HepG2 (cell line): ENCODE data around the gene DPYD. TPM values are rescaled to one million over a fixed set of nuclear protein-coding genes. Genes with fewer than 3 reads are reported as not detected.

Experiments
- ETV5 ChIP-seq: IDR thresholded peaks from 2 replicates; pipeline ENCODE4 v1.6.1; 2018; ENCODE audit warnings: missing biosample characterization, missing genetic modification reagents, inconsistent platforms, borderline replicate concordance
- FOXP1 ChIP-seq, 2 experiments: fragments of 450-650 bp in 1 of 2; IDR thresholded peaks; 2 replicates each; pipeline ENCODE4 v1.6.1; 2017 to 2018; ENCODE audit warnings: antibody characterized with exemption in 1 of 2
- MXD4 ChIP-seq: IDR thresholded peaks from 2 replicates; pipeline ENCODE4 v1.6.1; 2016; ENCODE audit warnings: mild to moderate bottlenecking, missing biosample characterization, missing genetic modification reagents
- POGZ ChIP-seq: sonication (generic); formaldehyde crosslinking; IDR thresholded peaks from 2 replicates; pipeline ENCODE4 v1.4.0; 2020; ENCODE audit warnings: mild to moderate bottlenecking, missing genetic modification reagents
- ZBTB3 ChIP-seq: sonication (generic); formaldehyde crosslinking; IDR thresholded peaks from 2 replicates; pipeline ENCODE4 v1.4.0; 2020; ENCODE audit warnings: low read depth, mild to moderate bottlenecking, moderate library complexity, missing genetic modification reagents, borderline replicate concordance
- ZFAT ChIP-seq: sonication (generic); formaldehyde crosslinking; conservative IDR thresholded peaks from 2 replicates; pipeline ENCODE4 v1.8.1; 2023; ENCODE audit warnings: missing genetic modification reagents, inconsistent platforms
- ZNF530 ChIP-seq: sonication (generic); formaldehyde crosslinking; IDR thresholded peaks from 2 replicates; pipeline ENCODE4 v1.5.0; 2020; ENCODE audit warnings: low read depth, mild to moderate bottlenecking, missing genetic modification reagents
- ZNF577 ChIP-seq: sonication (generic); formaldehyde crosslinking; IDR thresholded peaks from 2 replicates; pipeline ENCODE4 v1.4.0; 2020; ENCODE audit warnings: mild to moderate bottlenecking, low read depth, missing genetic modification reagents, borderline replicate concordance
- ZNF891 ChIP-seq: sonication (generic); formaldehyde crosslinking; IDR thresholded peaks from 2 replicates; pipeline ENCODE4 v1.5.0; 2020; ENCODE audit warnings: mild to moderate bottlenecking, missing genetic modification reagents
- polyA plus RNA-seq, 8 experiments: library from polyadenylated mRNA; depleted of rRNA in 3 of 8; stranded (reverse) in 7 of 8; unstranded in 1 of 8; fragments of >200 nt; fragmentation: Illumina TruSeq in 4 of 8; extraction: Trizol in 4 of 8; gene quantifications; 2 replicates each; pipeline versions ENCODE4 v1.2.1 to v1.2.3, GENCODE V29; 2011 to 2016; ENCODE audit warnings: low read depth in 4 of 8, missing spikeins in 1 of 8, mixed read lengths in 1 of 8; ENCODE audit not compliant: insufficient read depth in 1 of 8
- total RNA-seq, 5 experiments: library from RNA; depleted of rRNA; stranded (reverse); fragments of >200 nt; fragmentation: Illumina TruSeq; extraction: Trizol; gene quantifications; 2 replicates each; pipeline ENCODE4 v1.2.3, GENCODE V29; 2016; ENCODE audit warnings: low read depth in 1 of 5
- TF ChIP-seq, protein P1 (sequence below): sonication (generic); formaldehyde crosslinking; IDR thresholded peaks from 2 replicates; pipeline ENCODE4 v1.5.0; 2020; ENCODE audit warnings: mild to moderate bottlenecking, missing genetic modification reagents, borderline replicate concordance
- TF ChIP-seq, protein P2 (sequence below): sonication (generic); formaldehyde crosslinking; conservative IDR thresholded peaks from 2 replicates; pipeline ENCODE4 v1.8.0; 2022; ENCODE audit warnings: low read depth, missing genetic modification reagents
- TF ChIP-seq, protein P3 (sequence below): sonication (generic); formaldehyde crosslinking; IDR thresholded peaks from 2 replicates; pipeline ENCODE4 v1.5.0; 2020; ENCODE audit warnings: mild to moderate bottlenecking, missing genetic modification reagents

Gene DPYD
- total and polyA plus RNA-seq, 2 of the 13 experiments (the other 11 are each of a cell fraction or from before 2014, with no cell fraction given), result 1.3 to 3.4 TPM

DNA sequence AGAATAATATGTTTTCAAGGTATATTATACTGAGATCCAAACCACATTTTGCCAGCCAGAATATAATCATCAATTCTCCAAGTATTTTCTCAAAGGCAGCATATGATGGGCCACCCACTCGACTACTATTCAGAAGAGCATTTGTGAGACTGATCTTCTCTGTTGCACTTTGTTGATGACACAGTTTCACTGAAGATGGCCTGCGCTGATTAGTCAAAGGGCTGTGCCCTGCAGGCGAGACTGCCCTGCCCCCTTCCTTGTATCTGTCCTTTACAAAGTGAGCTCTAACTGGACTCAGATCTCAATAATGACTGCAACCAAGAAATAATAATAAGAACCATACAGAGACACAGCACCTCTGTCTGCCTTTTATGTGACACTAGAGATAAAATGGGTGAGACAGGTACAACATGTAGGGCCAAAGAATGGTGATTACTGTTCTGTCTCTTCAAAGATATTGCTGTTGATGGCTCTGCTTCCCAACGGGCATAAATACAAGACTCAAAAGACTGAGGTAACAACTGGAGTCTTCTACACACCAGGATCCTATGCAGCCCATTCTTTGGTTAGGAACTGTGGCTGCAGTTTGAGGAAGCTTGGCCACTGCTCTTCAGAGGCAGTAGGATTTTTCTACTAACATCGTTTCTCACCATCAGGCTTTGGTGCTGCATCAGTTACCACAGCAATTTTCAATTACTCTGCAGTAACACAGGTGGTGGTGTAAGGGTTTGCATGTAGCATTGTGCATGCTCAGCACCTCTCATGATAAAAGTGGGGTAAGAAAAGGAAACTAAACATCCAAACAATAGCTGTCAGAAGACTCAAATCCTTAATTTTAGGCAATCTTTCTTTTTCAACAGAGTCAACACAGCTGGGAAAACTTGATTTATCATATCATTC, 718.1 kb downstream of the DPYD start (continued):
- TF ChIP-seq, protein P1, sequence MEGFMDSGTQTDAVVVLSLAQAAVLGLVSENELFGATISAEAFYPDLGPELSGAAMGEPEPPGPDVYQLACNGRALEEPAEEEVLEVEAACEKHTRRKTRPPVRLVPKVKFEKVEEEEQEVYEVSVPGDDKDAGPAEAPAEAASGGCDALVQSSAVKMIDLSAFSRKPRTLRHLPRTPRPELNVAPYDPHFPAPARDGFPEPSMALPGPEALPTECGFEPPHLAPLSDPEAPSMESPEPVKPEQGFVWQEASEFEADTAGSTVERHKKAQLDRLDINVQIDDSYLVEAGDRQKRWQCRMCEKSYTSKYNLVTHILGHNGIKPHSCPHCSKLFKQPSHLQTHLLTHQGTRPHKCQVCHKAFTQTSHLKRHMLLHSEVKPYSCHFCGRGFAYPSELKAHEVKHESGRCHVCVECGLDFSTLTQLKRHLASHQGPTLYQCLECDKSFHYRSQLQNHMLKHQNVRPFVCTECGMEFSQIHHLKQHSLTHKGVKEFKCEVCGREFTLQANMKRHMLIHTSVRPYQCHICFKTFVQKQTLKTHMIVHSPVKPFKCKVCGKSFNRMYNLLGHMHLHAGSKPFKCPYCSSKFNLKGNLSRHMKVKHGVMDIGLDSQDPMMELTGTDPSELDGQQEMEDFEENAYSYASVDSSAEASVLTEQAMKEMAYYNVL (CRISPR knock-in tag), result no peak
- TF ChIP-seq POGZ (CRISPR knock-in tag) (no peak), FOXP1 (IDR thresholded peaks at IDR 0.05) (no peak), FOXP1 (CRISPR knock-in tag; IDR thresholded peaks at IDR 0.05) (no peak), ZNF891 (CRISPR knock-in tag) (no peak), ZFAT (CRISPR knock-in tag) (no peak), ZNF530 (CRISPR knock-in tag) (no peak), MXD4 (no peak), ZBTB3 (no peak), ETV5 (CRISPR knock-in tag) (no peak), ZNF577 (no peak)
- TF ChIP-seq, protein P2, sequence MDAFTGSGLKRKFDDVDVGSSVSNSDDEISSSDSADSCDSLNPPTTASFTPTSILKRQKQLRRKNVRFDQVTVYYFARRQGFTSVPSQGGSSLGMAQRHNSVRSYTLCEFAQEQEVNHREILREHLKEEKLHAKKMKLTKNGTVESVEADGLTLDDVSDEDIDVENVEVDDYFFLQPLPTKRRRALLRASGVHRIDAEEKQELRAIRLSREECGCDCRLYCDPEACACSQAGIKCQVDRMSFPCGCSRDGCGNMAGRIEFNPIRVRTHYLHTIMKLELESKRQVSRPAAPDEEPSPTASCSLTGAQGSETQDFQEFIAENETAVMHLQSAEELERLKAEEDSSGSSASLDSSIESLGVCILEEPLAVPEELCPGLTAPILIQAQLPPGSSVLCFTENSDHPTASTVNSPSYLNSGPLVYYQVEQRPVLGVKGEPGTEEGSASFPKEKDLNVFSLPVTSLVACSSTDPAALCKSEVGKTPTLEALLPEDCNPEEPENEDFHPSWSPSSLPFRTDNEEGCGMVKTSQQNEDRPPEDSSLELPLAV (CRISPR knock-in tag), result no peak
- TF ChIP-seq, protein P3, sequence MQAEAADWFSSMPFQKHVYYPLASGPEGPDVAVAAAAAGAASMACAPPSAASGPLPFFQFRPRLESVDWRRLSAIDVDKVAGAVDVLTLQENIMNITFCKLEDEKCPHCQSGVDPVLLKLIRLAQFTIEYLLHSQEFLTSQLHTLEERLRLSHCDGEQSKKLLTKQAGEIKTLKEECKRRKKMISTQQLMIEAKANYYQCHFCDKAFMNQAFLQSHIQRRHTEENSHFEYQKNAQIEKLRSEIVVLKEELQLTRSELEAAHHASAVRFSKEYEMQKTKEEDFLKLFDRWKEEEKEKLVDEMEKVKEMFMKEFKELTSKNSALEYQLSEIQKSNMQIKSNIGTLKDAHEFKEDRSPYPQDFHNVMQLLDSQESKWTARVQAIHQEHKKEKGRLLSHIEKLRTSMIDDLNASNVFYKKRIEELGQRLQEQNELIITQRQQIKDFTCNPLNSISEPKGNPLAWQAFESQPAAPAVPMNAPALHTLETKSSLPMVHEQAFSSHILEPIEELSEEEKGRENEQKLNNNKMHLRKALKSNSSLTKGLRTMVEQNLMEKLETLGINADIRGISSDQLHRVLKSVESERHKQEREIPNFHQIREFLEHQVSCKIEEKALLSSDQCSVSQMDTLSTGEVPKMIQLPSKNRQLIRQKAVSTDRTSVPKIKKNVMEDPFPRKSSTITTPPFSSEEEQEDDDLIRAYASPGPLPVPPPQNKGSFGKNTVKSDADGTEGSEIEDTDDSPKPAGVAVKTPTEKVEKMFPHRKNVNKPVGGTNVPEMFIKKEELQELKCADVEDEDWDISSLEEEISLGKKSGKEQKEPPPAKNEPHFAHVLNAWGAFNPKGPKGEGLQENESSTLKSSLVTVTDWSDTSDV (CRISPR knock-in tag), result no peak
